Placental pericyte (primary cell): ENCODE results near the gene TRPM1. TPM values are rescaled to one million over a fixed set of nuclear protein-coding genes. Genes with fewer than 3 reads are reported as not detected.

Experiments
- small RNA-seq: library from RNA; depleted of rRNA; stranded (forward); fragments of <200 nt; gene quantifications from one replicate; pipeline ENCODE3, GENCODE V24; 2012; ENCODE audit warnings: low replicate concordance
- total RNA-seq: library from RNA; depleted of rRNA; stranded (reverse); fragments of >200 nt; gene quantifications from 2 replicates; pipeline ENCODE4 v1.2.3, GENCODE V29; 2012

The TRPM1 gene
- total RNA-seq = not detected in 2 replicates

GRCh38 chr15:31101262-31102038 is at the start of gene TRPM1:
Gene TRPM1 (minus strand): TSS chr15:31101725. CDS start chr15:31081355, 20,370 bp downstream.

GRCh38 chr15:30991255-30992235 is 110.0 kb downstream of the TRPM1 start, which contains the start of gene MTMR10:
Gene MTMR10 (minus strand): TSS chr15:30991628. CDS start chr15:30991506, 122 bp downstream.

Small RNA genes lying within 50 kb of the gene (small RNA-seq; reads per million reads assigned to genes)
- gene MIR211 (not detected), gene RNU6-466P (not detected)

Other genes starting within 250 kb of the TRPM1 start
- 13.1 and 18.9 TPM in 2 replicates for gene FAN1, start 197.8 kb downstream of the TRPM1 start, total RNA-seq
- gene MTMR10, start 110.1 kb downstream of the TRPM1 start, total RNA-seq = 18.2 and 22.8 TPM in 2 replicates
- 26.0 and 55.5 TPM in 2 replicates for gene KLF13, start 225.1 kb upstream of the TRPM1 start, total RNA-seq